ENCODE data around the gene HS6ST1.

HS6ST1 gene

GRCh38 chr2:128310761-128311160, 7.9 kb downstream of the HS6ST1 start:
- peaks cover 0 to 13% of the 10 kb centered on the region in 2 donors for H3K36me3 ChIP-seq (ENCODE audit: control insufficient read depth in 1 of 2, insufficient read depth in 2 of 2, low read length in 2 of 2)
- H3K4me1 ChIP-seq (ENCODE audit: control insufficient read depth in 1 of 2, insufficient read depth in 2 of 2, low read length in 2 of 2) = peaks cover 47 to 62% of the 10 kb centered on the region in 2 donors
- no peaks in the 10 kb centered on the region for H3K9me3 ChIP-seq (ENCODE audit: control insufficient read depth in 1 of 2, low read length in 2 of 2)
- H3K9ac ChIP-seq (ENCODE audit: low read depth in 1 of 2, low read length in 2 of 2) = peak overlapping the region in 1 of 2 donors; percentile 27
- H3K27me3 ChIP-seq (ENCODE audit: control insufficient read depth in 1 of 2, insufficient read depth in 2 of 2, low read length in 2 of 2) = no peaks in the 10 kb centered on the region
- no peak overlapping the region for H3K27ac ChIP-seq (ENCODE audit: low read depth, low read length)
- no peak overlapping the region for H3K4me3 ChIP-seq (ENCODE audit: low read depth in 1 of 2, low read length in 2 of 2)

GRCh38 chr2:128310094-128310716, 8.5 kb downstream of the HS6ST1 start:
- H3K9ac ChIP-seq (ENCODE audit: low read depth in 1 of 2, low read length in 2 of 2) = no peak overlapping the region

GRCh38 chr2:128309280-128310093, 9.2 kb downstream of the HS6ST1 start:
- Histone ChIP-seq H3K9me3 (ENCODE audit: control insufficient read depth in 1 of 2, low read length in 2 of 2) (no peaks in the 10 kb centered on the region), H3K36me3 (ENCODE audit: control insufficient read depth in 1 of 2, insufficient read depth in 2 of 2, low read length in 2 of 2) (peaks cover 0 to 6% of the 10 kb centered on the region in 2 donors), H3K4me1 (ENCODE audit: control insufficient read depth in 1 of 2, insufficient read depth in 2 of 2, low read length in 2 of 2) (peaks cover 55 to 71% of the 10 kb centered on the region in 2 donors), H3K4me3 (ENCODE audit: low read depth in 1 of 2, low read length in 2 of 2) (no peak overlapping the region), H3K9ac (ENCODE audit: low read depth in 1 of 2, low read length in 2 of 2) (no peak overlapping the region), H3K27me3 (ENCODE audit: control insufficient read depth in 1 of 2, insufficient read depth in 2 of 2, low read length in 2 of 2) (no peaks in the 10 kb centered on the region), H3K27ac (ENCODE audit: low read depth, low read length) (peak overlapping the region; percentile 45)

More at GRCh38 chr2:128310094-128310716, 8.5 kb downstream of the HS6ST1 start:
- no peaks in the 10 kb centered on the region for H3K27me3 ChIP-seq (ENCODE audit: control insufficient read depth in 1 of 2, insufficient read depth in 2 of 2, low read length in 2 of 2)
- peaks cover 48 to 67% of the 10 kb centered on the region in 2 donors for H3K4me1 ChIP-seq (ENCODE audit: control insufficient read depth in 1 of 2, insufficient read depth in 2 of 2, low read length in 2 of 2)
- H3K27ac ChIP-seq (ENCODE audit: low read depth, low read length) = peak overlapping the region; percentile 45
- H3K4me3 ChIP-seq (ENCODE audit: low read depth in 1 of 2, low read length in 2 of 2) = peak overlapping the region in 1 of 2 donors; percentile 16
- peaks cover 0 to 10% of the 10 kb centered on the region in 2 donors for H3K36me3 ChIP-seq (ENCODE audit: control insufficient read depth in 1 of 2, insufficient read depth in 2 of 2, low read length in 2 of 2)
- H3K9me3 ChIP-seq (ENCODE audit: control insufficient read depth in 1 of 2, low read length in 2 of 2) = no peaks in the 10 kb centered on the region

GRCh38 chr2:128308889-128309279, 9.8 kb downstream of the HS6ST1 start:
- no peak overlapping the region for H3K9ac ChIP-seq (ENCODE audit: low read depth in 1 of 2, low read length in 2 of 2)
- peaks cover 0 to 4% of the 10 kb centered on the region in 2 donors for H3K36me3 ChIP-seq (ENCODE audit: control insufficient read depth in 1 of 2, insufficient read depth in 2 of 2, low read length in 2 of 2)
- no peak overlapping the region for H3K27ac ChIP-seq (ENCODE audit: low read depth, low read length)
- peaks cover 55 to 72% of the 10 kb centered on the region in 2 donors for H3K4me1 ChIP-seq (ENCODE audit: control insufficient read depth in 1 of 2, insufficient read depth in 2 of 2, low read length in 2 of 2)
- no peaks in the 10 kb centered on the region for H3K27me3 ChIP-seq (ENCODE audit: control insufficient read depth in 1 of 2, insufficient read depth in 2 of 2, low read length in 2 of 2)
- no peak overlapping the region for H3K4me3 ChIP-seq (ENCODE audit: low read depth in 1 of 2, low read length in 2 of 2)
- H3K9me3 ChIP-seq (ENCODE audit: control insufficient read depth in 1 of 2, low read length in 2 of 2) = no peaks in the 10 kb centered on the region

GRCh38 chr2:128308284-128308731, 10.4 kb downstream of the HS6ST1 start:
- H3K9ac ChIP-seq (ENCODE audit: low read depth in 1 of 2, low read length in 2 of 2) = no peak overlapping the region
- H3K27me3 ChIP-seq (ENCODE audit: control insufficient read depth in 1 of 2, insufficient read depth in 2 of 2, low read length in 2 of 2) = no peaks in the 10 kb centered on the region
- no peak overlapping the region for H3K4me3 ChIP-seq (ENCODE audit: low read depth in 1 of 2, low read length in 2 of 2)
- H3K4me1 ChIP-seq (ENCODE audit: control insufficient read depth in 1 of 2, insufficient read depth in 2 of 2, low read length in 2 of 2) = peaks cover 55 to 75% of the 10 kb centered on the region in 2 donors
- H3K36me3 ChIP-seq (ENCODE audit: control insufficient read depth in 1 of 2, insufficient read depth in 2 of 2, low read length in 2 of 2) = peaks cover 0 to 4% of the 10 kb centered on the region in 2 donors
- no peaks in the 10 kb centered on the region for H3K9me3 ChIP-seq (ENCODE audit: control insufficient read depth in 1 of 2, low read length in 2 of 2)
- peak overlapping the region; percentile 17 for H3K27ac ChIP-seq (ENCODE audit: low read depth, low read length)

- Histone ChIP-seq H3K36me3 (ENCODE audit: control insufficient read depth in 1 of 2, insufficient read depth in 2 of 2, low read length in 2 of 2) (peaks cover 0 to 4% of the 10 kb centered on the region in 2 donors), H3K27ac (ENCODE audit: low read depth, low read length) (no peak overlapping the region), H3K4me3 (ENCODE audit: low read depth in 1 of 2, low read length in 2 of 2) (no peak overlapping the region), H3K27me3 (ENCODE audit: control insufficient read depth in 1 of 2, insufficient read depth in 2 of 2, low read length in 2 of 2) (no peaks in the 10 kb centered on the region), H3K9me3 (ENCODE audit: control insufficient read depth in 1 of 2, low read length in 2 of 2) (no peaks in the 10 kb centered on the region), H3K4me1 (ENCODE audit: control insufficient read depth in 1 of 2, insufficient read depth in 2 of 2, low read length in 2 of 2) (peaks cover 62 to 81% of the 10 kb centered on the region in 2 donors), H3K9ac (ENCODE audit: low read depth in 1 of 2, low read length in 2 of 2) (no peak overlapping the region)
Observed at GRCh38 chr2:128307595-128307994, 11.1 kb downstream of the HS6ST1 start.

GRCh38 chr2:128306931-128307460, 11.7 kb downstream of the HS6ST1 start:
- peaks cover 0 to 4% of the 10 kb centered on the region in 2 donors for H3K36me3 ChIP-seq (ENCODE audit: control insufficient read depth in 1 of 2, insufficient read depth in 2 of 2, low read length in 2 of 2)
- H3K4me3 ChIP-seq (ENCODE audit: low read depth in 1 of 2, low read length in 2 of 2) = no peak overlapping the region
- no peak overlapping the region for H3K9ac ChIP-seq (ENCODE audit: low read depth in 1 of 2, low read length in 2 of 2)
- no peak overlapping the region for H3K27ac ChIP-seq (ENCODE audit: low read depth, low read length)
- H3K9me3 ChIP-seq (ENCODE audit: control insufficient read depth in 1 of 2, low read length in 2 of 2) = no peaks in the 10 kb centered on the region
- peaks cover 68 to 84% of the 10 kb centered on the region in 2 donors for H3K4me1 ChIP-seq (ENCODE audit: control insufficient read depth in 1 of 2, insufficient read depth in 2 of 2, low read length in 2 of 2)
- no peaks in the 10 kb centered on the region for H3K27me3 ChIP-seq (ENCODE audit: control insufficient read depth in 1 of 2, insufficient read depth in 2 of 2, low read length in 2 of 2)

- Histone ChIP-seq H3K4me3 (ENCODE audit: low read depth in 1 of 2, low read length in 2 of 2) (no peak overlapping the region), H3K27ac (ENCODE audit: low read depth, low read length) (peak overlapping the region; percentile 77), H3K4me1 (ENCODE audit: control insufficient read depth in 1 of 2, insufficient read depth in 2 of 2, low read length in 2 of 2) (peaks cover 70 to 85% of the 10 kb centered on the region in 2 donors), H3K9me3 (ENCODE audit: control insufficient read depth in 1 of 2, low read length in 2 of 2) (no peaks in the 10 kb centered on the region), H3K9ac (ENCODE audit: low read depth in 1 of 2, low read length in 2 of 2) (no peak overlapping the region), H3K27me3 (ENCODE audit: control insufficient read depth in 1 of 2, insufficient read depth in 2 of 2, low read length in 2 of 2) (no peaks in the 10 kb centered on the region), H3K36me3 (ENCODE audit: control insufficient read depth in 1 of 2, insufficient read depth in 2 of 2, low read length in 2 of 2) (no peaks in the 10 kb centered on the region)
Observed at GRCh38 chr2:128306081-128306930, 12.4 kb downstream of the HS6ST1 start.

GRCh38 chr2:128305555-128306080, 13.1 kb downstream of the HS6ST1 start:
- H3K4me3 ChIP-seq (ENCODE audit: low read depth in 1 of 2, low read length in 2 of 2) = no peak overlapping the region
- no peaks in the 10 kb centered on the region for H3K36me3 ChIP-seq (ENCODE audit: control insufficient read depth in 1 of 2, insufficient read depth in 2 of 2, low read length in 2 of 2)
- no peaks in the 10 kb centered on the region for H3K9me3 ChIP-seq (ENCODE audit: control insufficient read depth in 1 of 2, low read length in 2 of 2)
- no peaks in the 10 kb centered on the region for H3K27me3 ChIP-seq (ENCODE audit: control insufficient read depth in 1 of 2, insufficient read depth in 2 of 2, low read length in 2 of 2)
- peak overlapping the region; percentile 77 for H3K27ac ChIP-seq (ENCODE audit: low read depth, low read length)
- no peak overlapping the region for H3K9ac ChIP-seq (ENCODE audit: low read depth in 1 of 2, low read length in 2 of 2)
- peaks cover 65 to 82% of the 10 kb centered on the region in 2 donors for H3K4me1 ChIP-seq (ENCODE audit: control insufficient read depth in 1 of 2, insufficient read depth in 2 of 2, low read length in 2 of 2)

Measured in duodenal mucosa (tissue), 2 donors.